MM.1S (cell line): ENCODE data around the gene ZC3H8.
A peak's percentile ranks its signal among the peaks of the same experiment; 100 is the strongest.

Source experiments
- DNase-seq: peaks from one replicate; pipeline ENCODE4 v3.0.0-alpha.2; 2015
- H2AFZ ChIP-seq: fragments of 300-600 bp; sonication (generic); 2 replicates; pipeline ENCODE4 v1.6.0; 2016; ENCODE audit warnings: antibody characterized with exemption, low read length
- H3F3A ChIP-seq: fragments of 300-600 bp; sonication (generic); 2 replicates; pipeline ENCODE4 v1.6.1; 2016; ENCODE audit warnings: mild to moderate bottlenecking, antibody characterized with exemption, low read length, moderate library complexity, mixed read lengths; ENCODE audit not compliant: insufficient read depth
- H3K27ac ChIP-seq: fragments of 300-600 bp; sonication (generic); 2 replicates; pipeline ENCODE4 v1.5.1; 2016; ENCODE audit warnings: mild to moderate bottlenecking, low read length
- H3K27me3 ChIP-seq: fragments of 300-600 bp; sonication (generic); replicated peaks from 2 replicates; pipeline ENCODE4 v1.6.0; 2016; ENCODE audit warnings: low read length; ENCODE audit not compliant: insufficient read depth
- H3K36me3 ChIP-seq: fragments of 300-600 bp; sonication (generic); replicated peaks from 2 replicates; pipeline ENCODE4 v1.6.1; 2016; ENCODE audit warnings: mild to moderate bottlenecking, low read length, mixed read lengths; ENCODE audit not compliant: insufficient read depth
- H3K4me1 ChIP-seq: fragments of 300-600 bp; sonication (generic); 2 replicates; pipeline ENCODE4 v1.6.1; 2016; ENCODE audit warnings: low read length, mixed read lengths
- H3K4me2 ChIP-seq: fragments of 300-600 bp; sonication (generic); 2 replicates; pipeline ENCODE4 v1.6.0; 2016; ENCODE audit warnings: low read depth, low read length
- H3K4me3 ChIP-seq: fragments of 300-600 bp; sonication (generic); 2 replicates; pipeline ENCODE4 v1.5.1; 2016; ENCODE audit warnings: low read length, mixed read lengths
- H3K79me2 ChIP-seq: fragments of 300-600 bp; sonication (generic); 2 replicates; pipeline ENCODE4 v1.6.1; 2016; ENCODE audit warnings: mixed run types, low read length, mixed read lengths
- H3K9ac ChIP-seq: fragments of 300-600 bp; sonication (generic); 2 replicates; pipeline ENCODE4 v1.6.1; 2016; ENCODE audit warnings: low read length, mixed read lengths
- H3K9me2 ChIP-seq: fragments of 300-600 bp; sonication (generic); replicated peaks from 2 replicates; pipeline ENCODE4 v1.6.1; 2016; ENCODE audit warnings: mild to moderate bottlenecking, low read length, mixed read lengths; ENCODE audit not compliant: insufficient read depth
- H3K9me3 ChIP-seq: fragments of 300-600 bp; sonication (generic); replicated peaks from 2 replicates; pipeline ENCODE4 v1.6.1; 2016; ENCODE audit warnings: mild to moderate bottlenecking, low read length, mixed read lengths; ENCODE audit not compliant: insufficient read depth
- H4K20me1 ChIP-seq: fragments of 300-600 bp; sonication (generic); 2 replicates; pipeline ENCODE4 v1.6.1; 2016; ENCODE audit warnings: mild to moderate bottlenecking, low read length, moderate library complexity, mixed read lengths; ENCODE audit not compliant: insufficient read depth
- CTCF ChIP-seq: fragments of 300-600 bp; sonication (generic); IDR thresholded peaks from 2 replicates; pipeline ENCODE4 v1.5.1; 2016; ENCODE audit warnings: antibody characterized with exemption, low read length, mixed read lengths
- EZH2 ChIP-seq: fragments of 300-600 bp; sonication (generic); optimal IDR thresholded peaks from 2 replicates; pipeline ENCODE3; 2017; ENCODE audit warnings: low read depth, mild to moderate bottlenecking, antibody characterized with exemption, low read length, mixed read lengths
- EZH2phosphoT487 ChIP-seq: fragments of 300-600 bp; sonication (generic); IDR thresholded peaks from 2 replicates; pipeline ENCODE4 v1.6.1; 2018; ENCODE audit warnings: antibody characterized with exemption, low read length

Gene ZC3H8

GRCh38 chr2:112253261-112253815, 1.5 kb downstream of the ZC3H8 start:
- no peak for TF ChIP-seq CTCF
- Histone ChIP-seq H3K9ac (no peak overlapping the region), H4K20me1 (no peaks in the 10 kb centered on the region), H3K9me2 (no peaks in the 10 kb centered on the region), H3K4me1 (peaks cover 10% of the 10 kb centered on the region; the same call in 1 of the 2 replicates), H3K27me3 (no peaks in the 10 kb centered on the region), H3K4me2 (peak overlapping the region; percentile 88; the same call in 1 of the 2 replicates), H3K79me2 (peaks cover 35% of the 10 kb centered on the region), H3F3A (0 out of 2 replicates have a peak, but pooled peaks cover 3% of the 10 kb centered on the region), H3K36me3 (no peaks in the 10 kb centered on the region), H3K9me3 (no peaks in the 10 kb centered on the region), H2AFZ (no peak overlapping the region), H3K27ac (no peak overlapping the region), H3K4me3 (no peak overlapping the region)
- DNase-seq = peak; percentile 5

- TF ChIP-seq EZH2 (no peak), CTCF (no peak), EZH2phosphoT487 (no peak)
- Histone ChIP-seq H3K79me2 (peaks cover 35% of the 10 kb centered on the region), H3K27ac (no peak overlapping the region), H3K4me3 (no peak overlapping the region), H3K9ac (no peak overlapping the region), H3K9me3 (no peaks in the 10 kb centered on the region), H3K4me2 (no peak overlapping the region), H3K4me1 (peaks cover 10% of the 10 kb centered on the region; the same call in 1 of the 2 replicates), H3K27me3 (no peaks in the 10 kb centered on the region), H3F3A (0 out of 2 replicates have a peak, but pooled peaks cover 3% of the 10 kb centered on the region), H4K20me1 (no peaks in the 10 kb centered on the region), H3K36me3 (no peaks in the 10 kb centered on the region; the same call in 1 of the 2 replicates), H3K9me2 (no peaks in the 10 kb centered on the region), H2AFZ (no peak overlapping the region)
- DNase-seq = no peak
These were observed 3.6 kb downstream of the ZC3H8 start for GRCh38 chr2:112251271-112251670.

- Histone ChIP-seq H3K27me3 (no peaks in the 10 kb centered on the region), H3K9me3 (no peaks in the 10 kb centered on the region), H3K9me2 (no peaks in the 10 kb centered on the region), H3K9ac (no peak overlapping the region), H3K79me2 (no peaks in the 10 kb centered on the region), H3K4me2 (no peak overlapping the region), H3K27ac (no peak overlapping the region), H3K36me3 (no peaks in the 10 kb centered on the region; the same call in 1 of the 2 replicates), H4K20me1 (no peaks in the 10 kb centered on the region), H3K4me3 (no peak overlapping the region), H2AFZ (no peak overlapping the region), H3F3A (no peaks in the 10 kb centered on the region), H3K4me1 (no peaks in the 10 kb centered on the region)
- TF ChIP-seq CTCF (no peak), EZH2phosphoT487 (no peak), EZH2 (no peak)
- DNase-seq = no peak
These were observed 10.0 kb downstream of the ZC3H8 start for GRCh38 chr2:112244854-112245253.
